Right atrium auricular region (tissue), 2 donors: ENCODE data around the gene TMCO6. TPM values are rescaled to one million over a fixed set of nuclear protein-coding genes. Genes with fewer than 3 reads are reported as not detected.

Experiments
- DNase-seq: peaks from one replicate; pipeline ENCODE4 v3.0.0-alpha.2; 2019; ENCODE audit warnings: low spot score
- H3K27ac ChIP-seq, 2 donors: fragments of 200-600 bp; sonication (generic); 1 replicate in 1 of 2; 2 replicates in 1 of 2; pipeline ENCODE4 v1.5.1; 2016 to 2019
- H3K27me3 ChIP-seq, 2 donors: fragments of 200-600 bp; sonication (generic); one replicate each; pipeline versions ENCODE4 v1.5.1 to v1.6.0; 2017 to 2019
- H3K36me3 ChIP-seq: fragments of 200-600 bp; sonication (generic); one replicate; pipeline ENCODE4 v1.5.1; 2016
- H3K4me1 ChIP-seq, 2 donors: fragments of 200-600 bp; sonication (generic); one replicate each; pipeline versions ENCODE4 v1.5.1 to v1.6.0; 2017 to 2019
- H3K4me3 ChIP-seq, 2 donors: fragments of 200-600 bp; sonication (generic); 1 replicate in 1 of 2; 2 replicates in 1 of 2; pipeline ENCODE4 v1.5.1; 2017 to 2019; ENCODE audit warnings: mild to moderate bottlenecking in 1 of 2, moderate library complexity in 1 of 2
- H3K9me3 ChIP-seq, 2 donors: fragments of 200-600 bp; sonication (generic); one replicate each; pipeline ENCODE4 v1.5.1; 2019
- CTCF ChIP-seq, 2 donors: fragments of 200-600 bp; sonication (generic); IDR thresholded peaks; one replicate each; pipeline ENCODE4 v1.5.1; 2019; ENCODE audit warnings: antibody characterized with exemption in 2 of 2
- microRNA-seq, 2 donors: library from miRNA; unstranded; fragments of <30 nt; microRNA quantifications; one replicate each; pipeline ENCODE4, GENCODE V29; 2016 to 2017; ENCODE audit warnings: borderline number of aligned reads in 2 of 2, borderline replicate concordance in 1 of 2
- total RNA-seq, 2 donors: library from RNA; depleted of rRNA; stranded (reverse); fragments of >200 nt; gene quantifications; one replicate each; pipeline ENCODE4 v1.1.0, GENCODE V29; 2016

Gene TMCO6
- total RNA-seq, 2 donors from 2014 or later, result 10.6 to 26.0 TPM

- Histone ChIP-seq H3K27ac (peak overlapping the region; percentile 72 to 88), H3K27me3 (no peaks in the 10 kb centered on the region), H3K36me3 (peaks cover 33% of the 10 kb centered on the region), H3K4me1 (peaks cover 0 to 27% of the 10 kb centered on the region in 2 donors), H3K9me3 (no peaks in the 10 kb centered on the region), H3K4me3 (peak overlapping the region; percentile 75 to 89)
- no peak for DNase-seq
- no peak for TF ChIP-seq CTCF (IDR thresholded peaks at IDR 0.05)
Measured at GRCh38 chr5:140690376-140690932, 51.2 kb downstream of the TMCO6 start.

- no peaks in the 10 kb centered on the region for H3K9me3 ChIP-seq
- peaks cover 0 to 27% of the 10 kb centered on the region in 2 donors for H3K4me1 ChIP-seq
- no peaks in the 10 kb centered on the region for H3K27me3 ChIP-seq
- peak in 1 of 2 donors; percentile 36 for TF ChIP-seq CTCF (IDR thresholded peaks at IDR 0.05)
- peaks cover 41% of the 10 kb centered on the region for H3K36me3 ChIP-seq
- H3K4me3 ChIP-seq, result peak within 1 kb of the TSS; percentile 75 to 89
- peak; percentile 95 for DNase-seq
- peak within 1 kb of the TSS; percentile 72 to 88 for H3K27ac ChIP-seq
Measured at GRCh38 chr5:140690941-140691924, 52.0 kb downstream of the TMCO6 start, which contains the start of the genes HARS1 and HARS2. TSS of gene HARS1 (minus strand) at chr5:140691370. CDS start at chr5:140691304, 66 bp downstream. TSS of gene HARS2 (plus strand) at chr5:140691455. CDS start at chr5:140691649, 194 bp downstream.

GRCh38 chr5:140694276-140694675 lies 55.0 kb downstream of the TMCO6 start:
- Histone ChIP-seq H3K36me3 (peaks cover 60% of the 10 kb centered on the region), H3K9me3 (no peaks in the 10 kb centered on the region), H3K27ac (no peak overlapping the region), H3K27me3 (no peaks in the 10 kb centered on the region), H3K4me3 (no peak overlapping the region), H3K4me1 (peaks cover 0 to 27% of the 10 kb centered on the region in 2 donors)
- no peak for TF ChIP-seq CTCF (IDR thresholded peaks at IDR 0.05)
- no peak for DNase-seq

Small RNA genes within 50 kb of the gene (microRNA-seq; reads per million reads assigned to microRNA genes)
- gene MIR3655, result 0 reads per million in 2 donors

Other genes starting within 250 kb of the TMCO6 start
- gene ANKHD1, start 237.6 kb upstream of the TMCO6 start, total RNA-seq, result 10 to 100 TPM; 50.4 to 58.6 TPM
- 10 to 100 TPM; 12.8 to 16.8 TPM for gene EIF4EBP3, start 91.8 kb upstream of the TMCO6 start, total RNA-seq
- gene SRA1, start 82.0 kb upstream of the TMCO6 start, total RNA-seq, result 10 to 100 TPM; 24.6 to 27.9 TPM
- gene APBB3, start 74.9 kb upstream of the TMCO6 start, total RNA-seq, result 1 to 10 TPM; 7.4 to 8.3 TPM
- 10 to 100 TPM; 47.4 to 63.9 TPM for gene SLC35A4, start 74.6 kb upstream of the TMCO6 start, total RNA-seq
- 10 to 100 TPM; 25.0 to 74.1 TPM for gene CD14, start 6.3 kb upstream of the TMCO6 start, total RNA-seq
- gene NDUFA2, start 8.2 kb downstream of the TMCO6 start, total RNA-seq, result 10 to 100 TPM; 79.1 to 81.5 TPM
- 100 to 1,000 TPM in 1 of 2 donors, 10 to 100 TPM in 1; 75.1 to 106 TPM for gene IK, start 8.4 kb downstream of the TMCO6 start, total RNA-seq
- 10 to 100 TPM in 1 of 2 donors, 1 to 10 TPM in 1; 8.3 to 12.4 TPM for gene WDR55, start 25.5 kb downstream of the TMCO6 start, total RNA-seq
- gene DND1, start 34.1 kb downstream of the TMCO6 start, total RNA-seq, result under 1 TPM in 1 of 2 donors, not detected in 1; 0.51 TPM
- gene HARS1, start 51.9 kb downstream of the TMCO6 start, total RNA-seq, result 10 to 100 TPM; 33.9 to 45.6 TPM
- gene HARS2, start 52.0 kb downstream of the TMCO6 start, total RNA-seq, result 10 to 100 TPM; 14.5 to 16.2 TPM
- 10 to 100 TPM; 21.2 to 33.7 TPM for gene ZMAT2, start 61.0 kb downstream of the TMCO6 start, total RNA-seq
- not detected for gene PCDHA1, start 146.7 kb downstream of the TMCO6 start, total RNA-seq
- under 1 TPM; 0.07 to 0.20 TPM for gene PCDHA2, start 155.4 kb downstream of the TMCO6 start, total RNA-seq
- under 1 TPM; 0.43 to 0.48 TPM for gene PCDHA3, start 161.6 kb downstream of the TMCO6 start, total RNA-seq
- under 1 TPM; 0.43 to 0.63 TPM for gene PCDHA4, start 167.6 kb downstream of the TMCO6 start, total RNA-seq
- gene PCDHA5, start 182.2 kb downstream of the TMCO6 start, total RNA-seq, result under 1 TPM in 1 of 2 donors, not detected in 1; 0.16 TPM
- under 1 TPM; 0.20 to 0.82 TPM for gene PCDHA6, start 188.5 kb downstream of the TMCO6 start, total RNA-seq
- under 1 TPM in 1 of 2 donors, not detected in 1; 0.07 TPM for gene PCDHA7, start 194.8 kb downstream of the TMCO6 start, total RNA-seq
- not detected for gene PCDHA8, start 201.7 kb downstream of the TMCO6 start, total RNA-seq
- under 1 TPM in 1 of 2 donors, not detected in 1; 0.04 TPM for gene PCDHA9, start 208.9 kb downstream of the TMCO6 start, total RNA-seq
- gene PCDHA10, start 216.4 kb downstream of the TMCO6 start, total RNA-seq, result under 1 TPM; 0.52 to 0.55 TPM
- under 1 TPM; 0.12 to 0.96 TPM for gene PCDHA11, start 229.5 kb downstream of the TMCO6 start, total RNA-seq
- gene PCDHA12, start 235.9 kb downstream of the TMCO6 start, total RNA-seq, result under 1 TPM; 0.59 to 0.67 TPM
- under 1 TPM; 0.15 to 0.39 TPM for gene PCDHA13, start 242.7 kb downstream of the TMCO6 start, total RNA-seq